GM19043 (cell line): ENCODE data around the gene HDAC10.

Experiments used
- ATAC-seq: cut with Tn5 transposase; IDR thresholded peaks from one replicate; pipeline ENCODE4 v1.9.1; 2021; ENCODE audit warnings: low read depth; ENCODE audit not compliant: unreplicated experiment

HDAC10 gene

DNA sequence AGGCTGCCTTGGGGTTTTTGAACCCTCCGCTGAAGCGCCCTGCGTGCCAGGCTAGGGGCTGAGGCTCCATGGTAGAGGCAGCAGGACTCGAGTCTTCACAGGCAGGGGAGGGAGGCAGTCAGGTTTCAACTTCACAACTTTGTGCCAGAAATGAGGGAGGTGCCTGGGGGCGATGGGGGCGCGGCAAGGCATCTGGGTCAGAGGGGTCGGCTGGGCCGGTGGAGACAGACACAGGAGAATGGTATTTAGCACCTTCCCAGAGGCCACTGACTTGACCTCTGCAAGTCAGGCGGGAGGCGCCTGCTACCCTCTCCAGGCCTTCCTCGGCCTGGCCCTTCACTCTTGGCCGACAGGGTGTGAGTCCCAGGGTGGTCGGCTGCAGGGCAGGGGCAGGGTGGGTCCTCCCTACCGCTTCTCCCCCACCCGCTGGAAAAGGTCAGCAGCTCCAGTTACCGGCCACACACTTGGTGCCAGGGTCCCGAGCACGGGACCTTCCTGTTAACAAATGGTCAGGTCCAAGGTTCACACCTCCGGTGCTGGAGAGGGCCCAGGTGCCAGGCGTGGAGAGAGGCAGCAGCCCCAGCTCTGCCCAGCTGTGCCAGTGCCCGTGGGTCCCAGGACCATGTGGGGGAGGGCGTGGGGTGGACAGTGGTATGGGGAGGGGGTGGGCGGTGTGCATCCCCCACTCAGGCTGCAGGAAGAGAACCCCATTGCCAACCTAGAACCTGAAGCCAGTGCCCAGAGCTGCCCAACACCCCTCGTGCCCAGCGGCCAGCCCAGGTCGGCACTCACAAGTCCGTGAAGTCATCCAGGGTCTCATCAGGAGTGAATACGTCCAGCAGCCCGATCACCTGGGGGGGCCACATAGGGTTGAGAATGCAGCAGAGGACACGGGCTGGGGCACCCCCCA lies 6.6 kb upstream of the HDAC10 start:
- no peak for ATAC-seq

DNA sequence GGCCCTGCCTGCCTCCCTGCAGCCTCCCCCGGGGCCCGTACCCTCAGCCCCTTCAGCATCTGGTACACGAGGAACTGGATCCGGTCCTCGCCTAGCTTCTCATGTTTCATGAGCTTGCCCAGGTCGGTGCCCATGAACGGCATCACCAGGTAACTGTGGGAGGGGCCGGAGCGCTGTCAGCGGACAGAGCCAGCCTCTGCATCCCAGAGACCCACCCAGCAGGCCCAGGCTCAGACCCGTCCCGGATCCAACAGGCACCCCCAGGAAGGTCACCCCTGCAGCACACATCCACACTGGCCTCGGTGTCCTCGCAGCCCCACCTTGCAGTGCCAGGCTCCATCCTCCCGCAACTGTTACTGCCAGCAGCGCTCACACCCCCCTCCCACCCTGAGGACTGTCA lies 6.0 kb upstream of the HDAC10 start:
- no peak for ATAC-seq

DNA sequence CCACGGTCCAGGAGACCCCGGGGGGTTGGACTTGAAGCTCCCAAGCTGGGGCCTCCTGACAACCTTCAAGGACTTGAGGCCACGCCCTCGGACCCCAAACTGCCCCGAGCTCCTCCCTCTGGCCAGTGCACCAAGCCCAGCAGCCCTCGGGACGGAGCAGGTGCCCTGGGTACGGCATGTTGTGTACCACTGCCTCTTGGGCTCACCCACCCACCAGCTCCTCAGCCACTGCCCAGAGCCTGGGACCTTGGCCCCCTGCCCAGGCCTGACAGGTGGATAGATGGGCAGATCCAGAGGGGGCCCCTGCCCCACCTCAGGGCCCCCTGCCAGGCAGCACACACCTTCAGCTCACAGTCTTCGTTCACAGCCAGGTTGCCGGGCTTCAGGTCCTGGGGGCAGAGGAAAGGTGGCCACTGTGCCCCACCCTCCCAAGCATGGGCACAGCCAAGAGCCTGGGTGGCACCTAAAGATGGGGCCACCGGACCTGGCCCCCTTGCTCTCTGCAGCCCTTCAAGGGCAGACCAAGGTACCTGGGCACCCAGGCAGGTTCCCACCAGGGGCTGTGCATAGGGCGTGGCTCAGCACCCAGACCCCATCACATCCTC lies 5.3 kb upstream of the HDAC10 start:
- no peak for ATAC-seq

DNA sequence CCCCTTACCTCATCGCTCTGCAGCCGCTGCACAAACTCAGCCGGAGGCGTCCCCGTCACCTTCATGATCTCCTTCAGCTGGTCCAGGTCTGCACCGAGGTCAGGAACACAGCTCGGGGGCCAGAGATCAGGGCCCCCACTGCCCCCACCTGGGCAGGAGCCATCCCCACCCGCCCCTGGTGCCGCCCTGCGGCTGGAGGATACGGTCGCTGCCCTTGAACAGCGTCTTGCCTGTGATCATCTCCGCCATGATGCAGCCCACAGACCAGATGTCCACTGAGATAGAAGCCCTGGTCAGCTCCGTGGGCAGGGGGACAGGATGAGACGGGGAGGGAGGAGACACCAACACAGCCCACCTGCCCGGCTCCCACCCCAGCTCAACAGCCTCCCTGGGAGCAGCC lies 4.5 kb upstream of the HDAC10 start:
- ATAC-seq = no peak

DNA sequence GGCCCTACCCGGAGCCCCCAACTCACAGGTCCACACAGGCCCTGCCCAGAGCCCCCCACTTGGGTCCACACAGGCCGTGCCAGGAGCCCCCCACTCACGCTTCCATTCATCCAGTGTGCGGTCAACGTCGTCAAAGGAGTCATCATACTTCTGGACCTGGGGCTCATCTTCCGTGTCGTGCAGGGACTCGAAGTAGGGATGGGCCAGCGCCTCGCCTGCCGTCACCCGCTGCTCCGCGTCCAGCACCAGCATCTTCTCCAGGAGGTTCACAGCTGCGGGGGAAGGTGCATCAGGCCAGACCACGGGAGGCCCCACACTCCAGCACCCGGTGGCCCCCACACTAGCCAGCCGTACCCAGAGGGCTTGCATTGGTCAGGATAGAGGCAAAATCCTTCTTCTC lies 4.0 kb upstream of the HDAC10 start:
- no peak for ATAC-seq

DNA sequence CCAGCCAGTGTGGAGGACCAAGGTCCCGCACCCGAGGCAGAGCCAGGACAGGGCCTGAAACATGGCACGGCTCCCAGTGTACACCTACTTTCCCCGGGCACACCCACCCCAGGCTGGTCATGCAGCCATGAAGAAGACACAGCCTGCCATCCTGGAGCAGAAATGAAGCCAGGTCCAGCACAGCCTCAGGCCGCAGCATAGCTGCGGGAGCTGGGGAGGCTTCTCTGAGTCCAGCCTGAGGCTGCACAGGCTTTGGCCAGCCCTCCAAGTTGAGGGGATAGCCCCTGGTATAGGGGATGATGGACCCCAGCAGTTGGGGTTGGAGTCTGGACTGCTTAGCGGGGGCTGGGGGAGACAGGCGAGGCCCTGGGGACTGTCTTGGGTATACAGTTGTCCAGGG lies 2.9 kb upstream of the HDAC10 start:
- no peak for ATAC-seq

DNA sequence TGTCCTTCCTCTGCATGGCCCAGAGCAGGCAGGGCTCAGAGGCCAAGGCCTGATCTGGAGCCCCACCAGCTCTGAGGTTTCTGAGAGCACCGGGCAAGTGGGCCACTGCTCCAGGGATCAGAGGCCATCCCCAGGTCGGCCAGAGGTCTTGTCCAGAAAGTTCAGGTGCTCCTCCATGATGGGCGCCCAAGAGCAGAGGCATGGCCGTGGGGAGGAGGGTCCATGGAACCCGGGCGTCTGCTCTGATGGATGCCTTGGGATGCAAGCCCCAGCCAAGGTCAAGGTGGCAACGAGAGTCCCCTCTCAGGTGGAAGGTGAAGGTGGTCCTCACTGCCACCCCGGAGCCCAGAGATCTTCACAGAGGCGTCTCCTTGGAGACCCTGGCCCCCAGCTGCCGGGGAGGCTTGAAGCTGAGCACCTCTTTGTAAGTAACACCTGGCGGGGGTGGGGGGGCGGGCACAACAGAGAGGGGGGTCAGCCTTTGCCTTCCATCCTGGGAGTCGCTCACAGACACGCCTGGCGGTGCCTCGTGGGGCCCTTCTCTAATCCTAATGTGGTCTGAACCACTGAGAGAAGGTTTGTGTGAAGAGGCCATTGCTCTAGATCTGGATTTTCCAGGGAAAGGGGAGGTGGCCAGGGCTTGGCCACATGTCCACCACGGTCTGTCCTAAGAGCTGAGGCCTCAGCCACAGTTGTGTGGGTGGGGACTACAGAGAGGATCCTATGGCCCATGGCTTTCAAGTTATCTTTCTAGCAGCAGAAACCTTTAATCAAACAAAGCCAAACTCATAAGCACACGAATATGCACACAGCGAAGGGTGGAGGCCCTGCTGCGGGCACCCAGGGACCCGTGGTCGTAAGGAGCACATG lies 2.2 kb upstream of the HDAC10 start:
- no peak for ATAC-seq

DNA sequence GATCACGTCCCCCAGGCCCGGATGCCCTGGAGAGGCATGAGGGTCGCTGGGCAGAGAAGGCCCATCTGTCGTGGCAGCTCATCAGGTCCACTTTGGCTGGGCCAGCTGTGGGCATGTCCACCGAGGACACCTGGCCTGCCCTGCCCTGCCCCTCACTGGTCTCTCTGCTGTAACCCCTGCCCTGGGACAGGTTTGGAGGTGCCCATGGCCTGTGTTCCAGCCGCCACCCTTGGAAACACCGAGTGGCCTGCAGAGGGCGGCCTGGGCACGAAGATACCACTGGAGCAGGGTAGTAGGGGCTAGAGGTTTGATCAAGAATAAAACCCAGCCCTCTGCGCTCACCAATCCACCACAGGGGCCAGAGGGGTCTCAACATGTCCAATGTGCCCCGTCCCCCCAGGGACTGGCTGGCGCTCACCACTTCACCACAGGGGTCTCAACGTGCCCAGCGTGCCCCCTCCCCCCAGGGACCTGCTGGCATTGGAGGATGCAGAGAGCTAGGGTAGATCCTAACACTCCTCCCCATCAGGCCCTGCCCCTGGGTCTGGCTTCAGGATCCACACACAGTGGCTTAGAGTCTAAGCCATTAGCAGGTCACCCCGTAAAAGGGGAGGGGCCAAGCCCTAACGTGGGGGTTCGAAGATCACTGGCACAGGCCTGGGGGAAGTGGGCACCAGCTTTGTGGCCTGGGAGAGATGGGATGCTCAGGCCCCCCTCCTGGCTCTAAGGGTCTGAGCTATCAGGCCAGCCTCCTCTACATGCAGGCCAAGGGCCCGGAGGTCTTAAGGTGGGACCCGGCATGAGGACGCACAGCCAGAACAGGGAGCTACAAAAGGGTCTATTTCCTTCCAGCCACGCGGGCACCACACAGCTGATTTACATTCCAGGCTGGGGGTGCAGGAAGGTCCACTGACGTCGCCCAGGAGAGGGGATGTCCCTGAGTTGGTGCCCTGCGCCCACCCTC lies 1.3 kb upstream of the HDAC10 start:
- ATAC-seq = no peak

DNA sequence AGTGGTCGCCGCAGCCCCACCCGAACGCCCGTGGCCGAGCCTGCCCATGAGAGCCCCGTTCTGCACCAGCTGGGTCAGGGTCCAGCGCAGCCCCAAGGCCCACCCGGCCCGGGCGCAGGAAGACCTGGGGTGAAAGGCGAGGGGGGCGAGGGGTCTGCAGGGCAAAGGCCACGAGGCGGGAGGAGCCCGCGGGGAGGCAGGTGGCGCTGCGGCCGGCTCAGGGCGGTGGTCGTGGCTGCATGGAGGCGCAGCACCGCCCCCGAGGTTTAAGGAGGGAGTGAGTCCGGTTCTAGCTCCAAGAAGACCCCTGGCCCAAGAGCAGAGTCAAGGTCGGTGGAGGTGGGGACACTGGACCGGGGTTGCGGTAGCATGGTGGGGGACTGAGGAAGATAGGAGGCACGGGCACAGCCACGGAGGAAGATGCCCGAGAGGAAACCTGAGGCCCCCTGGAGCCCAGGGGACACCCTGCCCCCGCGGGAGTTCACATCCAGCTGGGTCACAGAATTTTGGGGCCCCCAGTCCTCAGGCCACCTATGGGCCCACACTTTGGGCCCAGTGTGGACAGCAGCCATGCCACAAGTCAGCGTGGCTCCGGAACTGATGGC lies 514 bp upstream of the HDAC10 start:
- ATAC-seq = no peak

DNA sequence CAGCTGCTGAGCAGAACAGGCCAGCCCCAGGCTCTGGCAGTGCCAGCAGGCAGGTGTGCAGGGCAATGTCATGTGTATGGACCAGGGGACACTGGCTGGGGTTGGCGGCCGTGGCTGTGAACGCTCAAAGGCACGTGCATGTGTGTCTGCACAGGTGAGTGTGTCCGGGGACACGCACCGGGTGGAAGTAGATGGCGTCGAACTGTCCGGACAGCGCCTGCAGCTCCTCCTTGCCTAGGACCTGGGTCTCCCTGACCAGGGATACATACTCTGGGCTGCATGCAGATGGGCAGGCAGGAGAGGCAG lies 863 bp downstream of the HDAC10 start:
- ATAC-seq = no peak

DNA sequence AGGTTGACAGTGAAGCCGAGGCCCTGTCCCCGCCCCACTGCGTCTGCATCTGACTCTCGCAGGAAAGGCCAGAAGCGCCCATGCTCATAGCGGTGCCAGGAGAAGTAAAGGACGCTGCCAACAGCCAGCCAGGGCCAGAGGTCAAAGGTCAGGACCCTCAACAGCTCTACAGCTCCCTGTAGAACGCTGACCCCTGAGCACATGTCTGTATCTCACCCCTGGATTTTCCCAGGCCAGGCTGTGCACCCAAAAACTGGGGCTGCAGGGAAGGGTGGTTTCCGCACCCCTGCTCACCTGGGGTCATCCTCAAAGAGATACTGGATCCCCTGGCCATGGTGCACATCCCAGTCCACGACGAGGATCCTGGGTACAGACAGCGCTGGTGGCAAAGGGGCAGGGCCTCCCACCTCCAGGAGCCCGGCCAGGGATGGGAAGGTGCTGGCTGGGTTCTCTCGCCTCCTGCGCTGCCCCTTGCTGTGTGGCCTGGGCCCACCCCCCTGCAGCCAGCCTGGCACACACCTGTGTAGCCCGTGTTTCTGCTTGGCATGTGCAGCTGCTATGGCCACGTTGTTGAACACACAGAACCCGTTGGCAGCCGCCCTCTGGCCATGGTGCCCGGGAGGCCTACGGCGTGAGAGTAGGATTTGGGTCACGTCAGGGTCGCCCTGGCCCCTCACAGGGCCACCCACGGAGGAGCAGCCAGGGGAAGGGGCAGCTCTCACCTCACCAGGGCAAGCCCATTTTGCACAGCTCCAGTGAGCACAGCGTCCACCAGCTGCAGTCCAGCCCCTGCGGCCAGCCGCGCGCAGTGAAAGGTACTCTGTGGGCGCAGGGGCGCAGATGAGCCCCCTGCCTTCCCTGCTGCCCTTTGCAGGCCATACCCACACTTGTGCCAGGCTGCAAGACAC lies 1.5 kb downstream of the HDAC10 start:
- ATAC-seq = no peak

DNA sequence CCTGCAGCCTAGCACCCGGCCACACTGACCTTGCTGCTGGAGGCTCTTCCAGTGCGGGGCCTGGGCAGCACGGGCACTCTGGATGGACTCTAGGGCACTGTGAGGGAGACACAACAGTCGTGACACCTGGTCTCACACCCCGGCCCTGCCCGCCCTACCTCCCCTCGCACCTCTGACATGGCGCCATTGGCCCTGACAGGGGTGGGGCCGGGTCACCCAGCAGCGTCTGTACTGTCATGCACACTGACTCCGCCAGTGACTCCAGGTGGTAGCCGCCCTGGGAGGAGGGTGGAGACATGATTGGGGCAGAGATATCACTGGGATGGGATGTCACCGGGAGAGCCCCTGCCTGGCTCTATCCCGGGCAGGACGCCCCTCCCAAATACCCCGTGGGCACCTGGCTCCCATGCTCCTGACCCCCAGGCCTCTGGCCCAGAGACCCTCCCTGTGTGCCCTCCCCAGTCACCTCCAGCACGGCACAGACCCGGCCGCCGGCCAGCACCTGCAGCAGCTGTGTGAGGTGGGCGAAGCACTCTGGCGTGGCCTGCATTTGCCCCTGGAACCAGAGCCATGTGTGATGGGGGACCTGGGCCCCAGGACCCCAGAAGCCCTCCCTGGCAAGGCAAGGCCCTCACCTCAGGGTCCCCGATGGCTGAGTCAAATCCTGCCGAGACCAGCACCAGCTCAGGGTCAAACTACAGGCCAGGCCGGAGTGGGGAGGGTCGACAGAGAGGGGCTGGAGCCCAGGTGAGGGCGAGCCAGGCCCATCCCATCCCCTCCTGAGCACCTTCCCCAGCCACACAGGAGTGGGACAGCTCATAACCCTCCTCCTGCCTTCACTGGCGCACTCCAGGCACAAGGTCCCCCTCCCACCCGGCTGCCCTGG lies 2.6 kb downstream of the HDAC10 start:
- ATAC-seq = no peak

DNA sequence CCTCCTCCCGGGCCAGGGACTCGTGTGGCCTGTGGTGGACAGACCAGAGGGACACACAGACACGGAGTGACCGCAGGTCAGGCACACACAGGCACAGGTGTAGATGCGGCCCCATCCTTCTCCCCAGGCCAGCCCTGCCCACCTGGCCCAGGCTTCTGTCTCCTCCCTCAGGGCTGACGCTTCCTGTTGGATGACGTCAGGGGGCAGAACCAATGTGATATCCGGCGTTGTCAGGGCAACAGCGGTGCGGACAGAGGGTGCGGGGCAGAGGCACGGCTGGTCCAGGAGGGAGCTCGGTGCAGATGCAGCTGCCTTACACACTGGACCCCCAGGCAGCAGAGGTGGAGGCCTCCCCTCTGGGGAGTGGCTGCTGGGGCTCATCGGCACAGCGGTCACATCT lies 3.3 kb downstream of the HDAC10 start:
- no peak for ATAC-seq

DNA sequence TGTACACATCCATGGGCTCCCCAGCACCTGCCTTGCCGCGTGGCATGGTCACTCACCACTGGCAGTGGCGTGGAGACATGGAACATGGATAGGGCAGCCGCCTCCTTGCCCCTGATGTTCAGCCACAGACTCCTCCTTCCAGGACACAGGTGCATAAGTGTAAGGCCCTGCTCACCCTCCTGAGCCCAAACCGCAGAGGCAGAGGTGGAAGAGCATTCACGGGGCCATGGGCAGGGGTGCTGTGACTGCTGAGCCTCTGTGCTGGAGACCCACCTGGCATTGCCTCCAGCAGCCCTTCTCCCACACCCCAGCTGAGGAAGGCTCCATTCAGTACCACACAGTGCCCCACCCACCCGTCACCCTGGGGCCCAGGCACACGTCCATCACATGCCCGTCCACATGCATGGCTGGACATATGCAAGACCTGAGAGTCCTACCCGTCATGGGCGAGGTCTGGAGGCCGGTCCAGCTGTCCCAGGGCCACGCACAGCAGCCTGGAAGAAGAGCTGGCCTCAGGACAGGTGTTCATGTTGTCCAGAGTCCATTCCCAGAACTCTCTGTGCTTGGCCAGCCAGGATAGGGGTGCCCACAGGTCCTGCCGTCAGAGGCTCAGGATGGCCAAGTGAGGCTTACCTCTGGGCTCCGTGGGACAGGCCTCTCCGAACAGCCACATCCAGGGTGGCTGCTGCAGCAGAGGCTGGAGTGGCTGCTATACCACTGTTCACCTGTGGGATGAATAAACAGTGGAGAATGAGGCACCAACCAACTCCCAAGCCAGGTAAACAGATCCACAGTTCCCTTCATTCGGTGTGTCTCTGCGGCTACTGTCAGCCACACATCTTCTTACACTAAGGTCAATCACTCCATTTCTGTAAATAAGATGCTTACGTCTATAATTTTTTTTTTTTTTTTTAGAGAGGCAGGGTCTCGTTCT lies 4.6 kb downstream of the HDAC10 start:
- ATAC-seq = no peak

DNA sequence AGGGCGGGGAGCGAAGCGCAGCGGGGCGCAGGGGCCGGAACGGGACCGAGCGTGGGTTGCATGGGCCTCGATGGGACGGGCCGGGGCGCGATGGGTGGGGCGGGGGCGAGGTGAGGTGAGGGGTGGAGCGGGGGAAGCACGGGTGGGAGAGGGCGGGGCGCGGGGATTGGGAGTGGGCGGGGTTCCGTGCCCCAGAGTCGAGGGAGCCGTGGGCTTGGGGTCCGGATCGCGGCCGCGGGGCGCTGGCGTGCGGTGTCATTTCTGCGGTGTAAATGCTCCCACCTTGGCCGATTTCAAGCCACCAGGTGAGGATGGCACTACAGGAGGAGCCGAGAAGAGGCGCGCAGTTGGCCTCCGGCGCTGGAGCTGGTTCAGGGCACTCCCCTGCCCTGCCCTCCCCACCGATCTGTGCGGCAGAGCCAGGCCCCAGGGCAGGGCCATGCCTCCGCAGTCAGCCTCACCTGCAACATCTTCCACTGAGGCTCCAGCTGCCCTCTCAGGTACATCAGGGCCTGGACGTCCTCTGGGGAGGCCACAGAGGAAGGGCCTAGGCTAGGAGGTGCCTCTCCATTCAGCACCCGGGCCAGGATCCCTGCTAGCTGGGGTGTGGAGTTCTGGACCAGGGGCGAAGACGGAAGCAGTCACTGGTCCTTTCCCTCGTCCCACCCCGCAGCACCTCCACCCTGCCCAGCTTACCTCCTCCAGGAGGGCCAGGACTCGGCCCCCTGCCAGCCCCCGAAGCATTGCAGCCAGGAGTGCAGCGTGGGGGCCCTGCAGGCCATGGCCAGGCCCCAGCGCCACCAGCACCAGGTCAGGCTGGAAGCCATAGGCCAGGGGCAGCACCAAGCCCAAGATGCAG lies 5.6 kb downstream of the HDAC10 start:
- no peak for ATAC-seq
